Medulla oblongata (tissue), 1 donor: ENCODE results near the gene UNC119B.
"Not testable (repeated sequence)": the region's sequence is repeated elsewhere in the genome, so short reads cannot be mapped to it uniquely, and the experiment has no call there.

Experiments used
- DNase-seq: peaks from one replicate; pipeline ENCODE4 v3.0.0-alpha.2; 2015; ENCODE audit errors: extremely low spot score

UNC119B gene

DNA sequence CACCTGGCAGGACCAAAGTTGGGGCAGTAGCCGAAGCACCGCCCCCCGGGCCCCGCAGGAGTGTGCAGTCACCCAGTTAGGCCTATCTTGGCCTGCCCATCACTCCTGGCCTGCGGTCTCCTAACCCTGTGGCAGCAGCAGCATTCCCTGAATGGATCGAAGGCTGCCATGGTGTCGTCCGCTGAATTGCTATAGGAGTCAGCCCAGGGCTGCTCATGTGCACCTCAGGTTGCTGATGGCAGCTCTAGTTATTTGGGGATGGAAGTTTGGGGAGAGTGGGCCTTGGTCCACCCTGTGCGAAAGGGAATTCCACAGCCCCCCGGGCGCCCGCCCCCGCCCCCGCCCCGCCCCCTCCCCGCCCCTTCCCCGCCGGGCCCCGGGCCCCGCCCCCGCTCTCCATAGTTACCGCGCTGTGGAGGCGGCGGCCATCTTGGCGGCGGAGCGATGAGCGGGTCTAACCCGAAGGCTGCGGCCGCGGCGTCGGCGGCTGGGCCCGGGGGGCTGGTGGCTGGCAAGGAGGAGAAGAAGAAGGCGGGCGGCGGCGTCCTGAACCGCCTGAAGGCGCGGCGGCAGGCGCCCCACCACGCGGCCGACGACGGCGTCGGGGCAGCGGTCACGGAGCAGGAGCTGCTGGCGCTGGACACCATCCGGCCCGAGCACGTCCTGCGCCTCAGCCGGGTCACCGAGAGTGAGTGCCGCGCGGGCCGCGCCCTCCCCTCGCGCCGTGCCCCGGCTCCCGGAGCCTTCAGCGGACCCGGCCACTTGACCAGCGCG, at the start of gene UNC119B:
Gene UNC119B (plus strand): TSS at position 428 of the 774 bp plus-strand sequence. CDS start 17 bp downstream, at position 445.
- DNase-seq, result peak; percentile 66

- no peak for DNase-seq
Observed at GRCh38 chr12:120661432-120661831, 48.8 kb upstream of the UNC119B start.

DNA sequence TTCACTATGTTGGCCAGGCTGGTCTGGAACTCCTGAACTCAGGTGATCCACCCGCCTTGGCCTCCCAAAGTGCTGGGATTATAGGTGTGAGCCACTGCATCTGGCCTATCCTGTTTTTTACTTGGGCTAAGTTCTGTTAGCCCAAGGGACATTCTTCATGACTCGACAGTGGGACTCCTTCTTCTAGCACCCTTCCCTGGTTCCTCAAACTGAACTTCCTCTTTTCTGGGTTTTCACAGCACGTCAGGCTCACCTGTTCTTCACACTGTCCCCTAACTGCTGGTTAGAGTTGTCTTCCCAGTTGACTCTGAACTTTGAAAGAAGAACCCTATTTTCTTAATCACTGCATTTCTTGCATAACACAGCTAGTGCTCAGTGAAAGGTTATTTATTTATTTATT, 47.4 kb upstream of the UNC119B start:
- DNase-seq, result no peak

GRCh38 chr12:120663741-120664140, 46.5 kb upstream of the UNC119B start:
- DNase-seq, result no peak

- no peak for DNase-seq
Observed at GRCh38 chr12:120666571-120667390, 43.5 kb upstream of the UNC119B start.

GRCh38 chr12:120668091-120668867, 42.0 kb upstream of the UNC119B start:
- DNase-seq, result no peak

- no peak for DNase-seq
Observed at GRCh38 chr12:120668868-120669840, 41.1 kb upstream of the UNC119B start.

DNA sequence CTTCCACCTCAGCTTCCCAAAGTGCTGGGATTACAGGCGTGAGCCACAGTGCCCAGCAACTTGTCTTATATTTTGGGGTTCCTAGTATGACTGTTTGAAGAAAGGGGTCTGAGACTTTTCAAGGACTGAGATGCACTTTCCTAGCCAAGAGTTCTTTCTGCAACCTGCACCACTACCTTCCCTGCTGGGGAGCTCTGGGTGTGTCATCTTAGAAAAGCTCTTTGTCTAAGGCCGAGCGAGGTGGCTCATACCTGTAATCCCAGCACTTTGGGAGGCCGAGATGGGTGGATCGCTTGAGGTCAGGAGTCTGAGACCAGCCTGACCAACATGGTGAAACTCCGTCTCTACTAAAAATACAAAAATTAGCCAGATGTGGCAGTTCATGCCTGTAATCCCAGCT, 40.0 kb upstream of the UNC119B start:
- not testable (repeated sequence) for DNase-seq

- DNase-seq, result no peak
Observed at GRCh38 chr12:120670667-120671066, 39.6 kb upstream of the UNC119B start.

DNA sequence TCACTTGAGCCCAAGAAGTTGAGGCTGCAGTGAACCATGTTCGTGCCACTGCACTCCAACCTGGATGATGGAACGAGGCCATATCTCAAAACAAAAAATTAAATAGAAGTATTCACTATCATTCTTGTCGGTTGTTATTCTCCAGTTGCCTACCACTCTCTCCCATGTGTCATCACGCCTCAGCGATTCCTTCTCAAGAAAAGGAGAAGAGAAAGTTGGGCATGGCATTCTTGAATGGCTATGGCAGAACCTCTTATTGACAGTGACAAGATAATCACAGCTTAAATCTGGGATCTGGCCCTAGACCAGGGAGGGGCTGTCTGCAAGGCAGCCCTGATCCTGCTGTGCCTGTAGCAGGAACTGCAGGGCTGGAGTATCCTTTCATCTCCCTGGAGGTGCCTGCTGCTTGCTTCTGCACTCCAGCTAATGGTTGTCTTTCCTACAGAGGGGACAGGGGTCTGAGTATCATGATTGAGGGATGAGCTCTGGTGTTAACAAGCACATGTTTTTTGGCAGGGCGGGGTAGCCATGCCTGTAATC, 36.1 kb upstream of the UNC119B start:
- DNase-seq, result no peak

DNA sequence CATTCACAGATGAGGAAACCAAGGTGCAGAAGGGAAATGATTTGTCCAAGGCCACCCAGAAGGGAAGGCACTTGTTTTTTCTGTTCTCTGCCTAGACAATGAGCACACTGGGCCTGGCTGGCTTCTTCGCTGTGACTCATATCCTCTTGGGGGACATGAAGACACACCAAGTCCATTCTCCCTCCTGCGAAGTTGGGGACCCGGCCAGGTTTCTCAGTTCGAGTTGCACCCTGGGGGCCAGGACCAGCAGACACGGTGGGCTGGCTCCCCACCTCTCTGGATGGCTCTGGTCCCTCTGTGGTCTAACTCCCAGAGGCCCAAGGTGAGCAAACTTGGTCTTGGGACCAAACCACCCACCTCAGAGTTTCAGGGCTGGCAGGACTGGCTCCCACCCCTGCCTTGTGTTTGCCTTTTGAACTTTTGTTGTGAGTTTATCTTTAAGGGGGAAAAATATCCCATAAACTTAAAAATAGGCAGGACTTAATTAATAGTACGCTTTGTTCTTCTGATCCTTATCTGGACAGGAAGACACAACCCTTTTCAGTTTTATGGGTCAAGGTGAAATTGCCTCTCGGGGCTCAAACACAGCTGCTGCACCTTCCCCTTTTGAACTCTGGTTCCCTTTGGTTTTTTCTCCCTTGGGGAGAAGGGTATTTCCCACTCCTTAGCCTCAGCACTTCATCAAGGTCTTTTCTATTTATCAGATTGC, 32.3 kb upstream of the UNC119B start:
- no peak for DNase-seq

DNA sequence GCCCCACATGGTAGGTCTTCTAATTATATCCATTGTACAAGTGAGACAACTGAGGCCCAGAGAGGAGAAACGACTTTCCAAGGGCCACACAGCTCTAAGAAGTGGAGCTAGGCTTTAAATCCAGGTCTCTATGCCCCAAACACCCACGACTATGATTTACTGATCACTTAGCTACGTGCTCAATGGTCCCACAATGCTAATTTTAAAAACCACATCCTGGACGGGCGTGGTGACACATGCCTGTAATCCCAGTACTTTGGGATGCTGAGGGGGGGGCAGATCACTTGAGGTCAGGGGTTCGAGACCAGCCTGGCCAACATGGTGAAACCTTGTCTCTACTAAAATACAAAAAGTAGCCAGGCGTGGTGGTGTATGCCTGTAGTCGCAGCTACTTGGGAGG, 31.7 kb upstream of the UNC119B start:
- DNase-seq, result no peak

GRCh38 chr12:120680165-120680738, 30.0 kb upstream of the UNC119B start:
- peak; percentile 16 for DNase-seq

- no peak for DNase-seq
Observed at GRCh38 chr12:120684523-120684932, 25.7 kb upstream of the UNC119B start.

GRCh38 chr12:120685522-120685921, 24.7 kb upstream of the UNC119B start:
- no peak for DNase-seq

DNA sequence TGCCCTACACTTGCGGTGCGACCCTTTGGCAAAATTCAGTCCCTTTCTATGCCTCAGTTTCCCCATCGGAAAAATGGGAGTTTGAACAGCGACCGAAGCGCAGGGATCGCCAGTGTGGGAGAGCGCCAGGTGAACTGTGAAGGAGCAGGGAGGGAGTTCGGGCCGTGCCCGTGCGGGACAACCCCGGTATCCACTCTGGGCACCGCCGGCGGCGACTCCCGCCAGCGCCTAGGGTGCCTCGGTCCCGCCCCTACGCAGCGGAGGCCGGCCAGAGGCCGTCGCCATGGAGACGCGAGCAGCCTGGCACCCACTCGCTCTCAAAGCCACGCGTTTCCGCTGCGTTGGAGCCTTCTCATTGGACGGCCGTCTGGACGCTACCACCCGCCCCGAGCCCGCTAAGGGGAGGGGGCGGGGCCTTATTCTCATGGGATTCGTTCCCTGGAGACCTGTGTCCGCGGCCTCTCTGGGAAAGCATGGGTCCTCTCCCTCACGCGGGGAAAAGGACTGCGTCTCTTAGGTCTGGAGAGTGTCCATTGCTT, 24.0 kb upstream of the UNC119B start:
- peak; percentile 99 for DNase-seq

DNA sequence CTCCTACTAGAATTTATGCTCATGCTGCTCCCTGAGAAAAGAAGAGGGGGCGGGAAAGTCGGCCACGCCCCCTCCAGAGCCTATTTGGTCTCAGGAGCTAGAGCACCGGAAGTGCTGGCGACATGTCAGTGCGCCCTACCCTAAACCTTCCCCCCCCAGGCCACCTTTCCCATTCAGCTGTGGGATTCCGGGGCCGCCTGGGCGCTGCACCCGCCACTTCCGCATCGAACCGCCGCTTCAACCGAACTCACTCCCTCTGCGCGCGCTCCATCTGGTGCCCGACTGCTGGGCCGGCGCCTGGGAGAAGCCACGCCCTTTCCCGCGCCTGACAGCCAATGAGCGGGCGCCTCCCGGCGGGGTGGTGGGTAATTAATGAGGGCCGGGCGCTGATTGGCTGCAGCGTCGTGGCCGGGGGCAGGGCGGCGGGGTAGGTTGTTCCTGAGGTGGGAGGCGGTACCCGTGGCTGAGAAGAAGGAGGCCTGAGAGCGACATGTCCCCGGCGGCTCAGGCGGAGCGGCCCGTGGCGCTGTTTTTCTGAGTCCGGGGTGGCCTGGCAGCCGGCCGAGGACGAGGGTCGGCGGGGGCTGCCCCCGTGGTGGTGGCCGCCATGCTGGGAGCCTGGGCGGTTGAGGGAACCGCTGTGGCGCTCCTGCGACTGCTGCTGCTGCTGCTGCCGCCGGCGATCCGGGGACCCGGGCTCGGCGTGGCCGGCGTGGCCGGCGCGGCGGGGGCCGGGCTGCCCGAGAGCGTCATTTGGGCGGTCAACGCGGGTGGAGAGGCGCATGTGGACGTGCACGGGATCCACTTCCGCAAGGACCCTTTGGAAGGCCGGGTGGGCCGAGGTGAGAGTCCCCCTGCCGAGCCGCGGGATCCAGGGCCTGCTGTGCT, 23.3 kb upstream of the UNC119B start, which contains the start of gene MLEC:
Gene MLEC (plus strand): TSS at position 460 of the 888 bp plus-strand sequence. CDS start 148 bp downstream, at position 608.
- DNase-seq, result peak; percentile 98
